Transverse colon (tissue), 4 donors: ENCODE results near the gene BACE1. TPM values are rescaled to one million over a fixed set of nuclear protein-coding genes. Genes with fewer than 3 reads are reported as not detected.

Source experiments
- DNase-seq: peaks from one replicate; pipeline ENCODE4 v3.0.0-alpha.2; 2019
- H3K27ac ChIP-seq, 4 donors: fragments of 200-600 bp; sonication (generic); 2 replicates each; pipeline ENCODE4 v1.5.1; 2016 to 2018; ENCODE audit warnings: inconsistent platforms in 4 of 4
- H3K27me3 ChIP-seq: fragments of 200-600 bp; sonication (generic); 2 replicates; pipeline ENCODE4 v1.5.1; 2017; ENCODE audit warnings: inconsistent platforms
- H3K36me3 ChIP-seq, 4 donors: fragments of 200-600 bp; sonication (generic); 2 replicates each; pipeline ENCODE4 v1.5.1; 2017 to 2019; ENCODE audit warnings: inconsistent platforms in 4 of 4
- H3K4me1 ChIP-seq, 4 donors: fragments of 200-600 bp; sonication (generic); 2 replicates each; pipeline ENCODE4 v1.5.1; 2017 to 2020; ENCODE audit warnings: inconsistent platforms in 4 of 4
- H3K4me3 ChIP-seq, 4 donors: fragments of 200-600 bp; sonication (generic); 1 replicate in 1 of 4; 2 replicates in 3 of 4; pipeline versions ENCODE4 v1.5.1 to v1.6.1; 2017 to 2019; ENCODE audit warnings: inconsistent platforms in 4 of 4
- H3K9me3 ChIP-seq, 2 donors: fragments of 200-600 bp; sonication (generic); 2 replicates each; pipeline ENCODE4 v1.5.1; 2017 to 2019; ENCODE audit warnings: inconsistent platforms in 2 of 2
- EP300 ChIP-seq: sonication (generic); formaldehyde crosslinking; IDR thresholded peaks from one replicate; pipeline ENCODE4 v1.6.1; 2017; ENCODE audit warnings: antibody characterized with exemption, low read depth
- POLR2A ChIP-seq: fragments of 450-650 bp; IDR thresholded peaks from one replicate; pipeline ENCODE4 v1.6.1; 2016; ENCODE audit warnings: antibody characterized with exemption, mild to moderate bottlenecking, moderate library complexity
- POLR2AphosphoS5 ChIP-seq, 3 donors: sonication (generic); formaldehyde crosslinking; IDR thresholded peaks; one replicate each; pipeline ENCODE4 v1.6.1; 2016; ENCODE audit warnings: antibody characterized with exemption in 3 of 3
- WGBS, 2 donors: methylation state at CpG; one replicate each; pipeline ENCODE4 v1.1.5; 2018; ENCODE audit warnings: low coverage in 1 of 2; 5-methylcytosine and 5-hydroxymethylcytosine counted together
- in situ Hi-C, 4 donors: fragments of 200-750 bp; cut with MboI; loops; one replicate each; pipeline versions ENCODE4 v1.15.0 to v1.15.1; 2017; ENCODE audit warnings: low sequenced_read_pairs in 3 of 4, low pct_ligation_motif_present in 1 of 4, low pct_unique_long_range_greater_than_20kb in 1 of 4
- intact Hi-C: fragments of 100-400 bp; cut with DNase I; formaldehyde crosslinking; loops from one replicate; pipeline ENCODE4 v1.15.1; 2023; ENCODE audit warnings: low total_unique reads
- total RNA-seq, 4 donors: library from RNA; depleted of rRNA; stranded (reverse); fragments of >200 nt; gene quantifications; one replicate each; pipeline ENCODE4 v1.1.0, GENCODE V29; 2016
- TF ChIP-seq, protein P1 (sequence below), 5 experiments: fragments of 200-600 bp in 3 of 5; fragments of 450-650 bp in 2 of 5; sonication (generic) in 3 of 5; IDR thresholded peaks; 1 replicate in 2 of 5; 2 replicates in 3 of 5; pipeline ENCODE4 v1.5.1; 2016 to 2017; ENCODE audit warnings: antibody characterized with exemption in 5 of 5, inconsistent platforms in 3 of 5, mild to moderate bottlenecking in 2 of 5, moderate library complexity in 1 of 5

Gene BACE1
- total RNA-seq, 4 donors from 2014 or later: 6.0 to 6.7 (median 6.5) TPM

DNA sequence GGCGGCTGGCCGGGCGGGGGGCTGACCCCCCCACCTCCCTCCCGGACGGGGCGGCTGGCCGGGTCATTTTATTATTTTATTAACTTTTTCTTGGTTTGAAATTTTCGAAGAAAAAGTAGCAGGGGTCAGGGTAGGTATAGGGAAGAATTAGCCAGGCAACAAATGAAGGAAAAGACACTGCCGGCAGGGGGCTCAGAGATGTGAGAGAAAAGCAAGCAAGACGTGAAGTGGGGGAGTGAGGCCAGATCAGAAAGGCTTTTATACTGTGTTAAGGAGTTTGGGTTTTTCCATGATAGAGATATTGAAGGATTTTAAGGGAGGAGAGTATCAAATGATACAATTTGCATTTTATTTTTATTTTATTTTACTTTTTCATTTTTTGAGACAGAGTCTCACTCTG, 64.5 kb downstream of the BACE1 start:
- Histone ChIP-seq H3K4me3 (no peak overlapping the region), H3K27me3 (no peaks in the 10 kb centered on the region), H3K36me3 (peaks cover 0 to 19% (median 9%) of the 10 kb centered on the region in 4 donors), H3K4me1 (no peaks in the 10 kb centered on the region), H3K27ac (no peak overlapping the region), H3K9me3 (no peaks in the 10 kb centered on the region)
- in situ Hi-C loops: no loop called here
- TF ChIP-seq EP300 (no peak), POLR2A (no peak), POLR2AphosphoS5 (IDR thresholded peaks at IDR 0.05) (no peak)
- TF ChIP-seq, protein P1, sequence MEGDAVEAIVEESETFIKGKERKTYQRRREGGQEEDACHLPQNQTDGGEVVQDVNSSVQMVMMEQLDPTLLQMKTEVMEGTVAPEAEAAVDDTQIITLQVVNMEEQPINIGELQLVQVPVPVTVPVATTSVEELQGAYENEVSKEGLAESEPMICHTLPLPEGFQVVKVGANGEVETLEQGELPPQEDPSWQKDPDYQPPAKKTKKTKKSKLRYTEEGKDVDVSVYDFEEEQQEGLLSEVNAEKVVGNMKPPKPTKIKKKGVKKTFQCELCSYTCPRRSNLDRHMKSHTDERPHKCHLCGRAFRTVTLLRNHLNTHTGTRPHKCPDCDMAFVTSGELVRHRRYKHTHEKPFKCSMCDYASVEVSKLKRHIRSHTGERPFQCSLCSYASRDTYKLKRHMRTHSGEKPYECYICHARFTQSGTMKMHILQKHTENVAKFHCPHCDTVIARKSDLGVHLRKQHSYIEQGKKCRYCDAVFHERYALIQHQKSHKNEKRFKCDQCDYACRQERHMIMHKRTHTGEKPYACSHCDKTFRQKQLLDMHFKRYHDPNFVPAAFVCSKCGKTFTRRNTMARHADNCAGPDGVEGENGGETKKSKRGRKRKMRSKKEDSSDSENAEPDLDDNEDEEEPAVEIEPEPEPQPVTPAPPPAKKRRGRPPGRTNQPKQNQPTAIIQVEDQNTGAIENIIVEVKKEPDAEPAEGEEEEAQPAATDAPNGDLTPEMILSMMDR (IDR thresholded peaks at IDR 0.05): no peak
- no peak for DNase-seq
- intact Hi-C loops: no loop called here
- 80 to 91% methylated on average over 3 to 7 of the region's 10 CpGs for WGBS, 2 donors

DNA sequence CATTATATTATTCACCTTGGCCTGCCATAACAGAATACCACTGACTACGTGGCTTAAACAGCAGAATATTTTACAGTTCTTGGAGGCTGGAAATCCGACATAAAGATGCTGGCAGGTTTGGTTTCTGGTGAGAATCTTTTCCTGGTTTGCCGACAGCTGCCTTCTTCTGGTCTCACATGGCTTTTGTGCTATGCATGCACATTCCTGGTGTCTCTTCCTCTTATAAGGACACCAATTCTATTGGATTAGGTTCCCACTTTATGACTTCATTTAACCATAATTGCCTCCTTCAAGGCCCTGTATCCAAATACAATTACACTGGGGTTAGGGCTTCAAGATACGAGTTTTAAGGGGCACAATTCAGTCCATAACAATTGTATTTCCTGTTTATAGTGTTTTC, 66.5 kb downstream of the BACE1 start:
- Histone ChIP-seq H3K27ac (no peak overlapping the region), H3K4me3 (no peak overlapping the region), H3K9me3 (no peaks in the 10 kb centered on the region), H3K36me3 (peaks cover 0 to 34% (median 14%) of the 10 kb centered on the region in 4 donors), H3K4me1 (no peaks in the 10 kb centered on the region), H3K27me3 (no peaks in the 10 kb centered on the region)
- in situ Hi-C loops (no loop called here), intact Hi-C loops (no loop called here)
- 71 to 74% methylated on average over 3 to 4 of the region's 4 CpGs for WGBS, 2 donors
- no peak for DNase-seq
- TF ChIP-seq POLR2A (no peak), EP300 (no peak), POLR2AphosphoS5 (IDR thresholded peaks at IDR 0.05) (no peak)
- TF ChIP-seq, protein P1 (IDR thresholded peaks at IDR 0.05): no peak

DNA sequence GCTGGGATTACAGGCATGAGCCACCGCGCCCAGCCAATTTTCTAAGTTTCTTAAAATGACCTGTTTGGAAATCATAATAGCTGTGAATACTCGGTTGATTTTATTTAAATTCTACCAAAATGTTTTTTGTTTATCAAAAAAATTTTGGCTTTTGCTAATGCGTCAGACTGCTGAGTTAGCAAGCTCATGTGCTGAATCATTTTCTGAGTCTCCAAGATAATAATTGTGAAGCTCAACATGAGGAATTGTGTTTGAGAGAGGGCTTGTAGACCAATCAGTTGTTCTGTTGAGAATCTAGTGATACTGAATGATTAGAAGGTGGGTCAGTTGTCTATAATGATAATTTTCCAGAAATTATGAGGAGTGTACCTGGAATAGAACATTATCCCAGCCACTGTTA, 67.7 kb downstream of the BACE1 start:
- Histone ChIP-seq H3K27me3 (no peaks in the 10 kb centered on the region), H3K36me3 (peaks cover 0 to 41% (median 19%) of the 10 kb centered on the region in 4 donors), H3K4me1 (no peaks in the 10 kb centered on the region), H3K4me3 (no peak overlapping the region), H3K9me3 (no peaks in the 10 kb centered on the region), H3K27ac (no peak overlapping the region)
- no peak for TF ChIP-seq POLR2AphosphoS5 (IDR thresholded peaks at IDR 0.05)
- TF ChIP-seq EP300: no peak
- TF ChIP-seq POLR2A: no peak
- TF ChIP-seq, protein P1 (IDR thresholded peaks at IDR 0.05): no peak
- no peak for DNase-seq
- in situ Hi-C loops: no loop called here
- intact Hi-C loops: no loop called here
- WGBS, 2 donors: 96 to 100% methylated on average over 3 to 4 of the region's 4 CpGs

DNA sequence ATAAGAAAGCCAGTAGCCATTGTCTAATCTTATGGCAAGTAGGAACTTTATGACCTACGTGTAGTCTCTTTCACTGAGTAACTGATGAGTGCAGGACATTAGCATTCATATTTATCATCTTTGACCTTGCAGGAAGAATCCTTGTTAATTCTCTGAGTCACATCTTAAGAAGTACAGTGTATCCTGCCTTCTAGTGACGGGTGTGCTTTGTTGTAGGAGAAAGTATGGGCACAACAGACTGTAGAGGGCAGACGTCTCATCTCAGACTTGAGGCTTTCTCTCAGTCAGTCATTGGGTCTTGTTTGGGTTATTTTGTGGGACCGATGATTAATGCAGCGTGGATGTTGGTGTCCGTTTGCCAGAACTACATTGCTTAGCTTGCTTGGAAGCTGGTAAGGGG, 76.8 kb downstream of the BACE1 start:
- DNase-seq: no peak
- H3K9me3 ChIP-seq: no peaks in the 10 kb centered on the region
- in situ Hi-C loops (no loop called here), intact Hi-C loops (no loop called here)
- peaks cover 0 to 2% (median 0%) of the 10 kb centered on the region in 4 donors for H3K4me1 ChIP-seq
- no peak overlapping the region for H3K4me3 ChIP-seq
- H3K27me3 ChIP-seq: no peaks in the 10 kb centered on the region
- no peak overlapping the region for H3K27ac ChIP-seq
- no peak for TF ChIP-seq POLR2AphosphoS5 (IDR thresholded peaks at IDR 0.05)
- no peak for TF ChIP-seq POLR2A
- TF ChIP-seq EP300: no peak
- TF ChIP-seq, protein P1 (IDR thresholded peaks at IDR 0.05): no peak
- WGBS, 2 donors: 83 to 85% methylated on average over 6 of the region's 6 CpGs
- peaks cover 0 to 27% (median 7%) of the 10 kb centered on the region in 4 donors for H3K36me3 ChIP-seq
